ENCODE results near the gene ZNF358. TPM values are rescaled to one million over a fixed set of nuclear protein-coding genes. Genes with fewer than 3 reads are reported as not detected.

ZNF358 gene
- total and polyA plus RNA-seq, 11 donors, result 49.3 to 159 (median 74.4) TPM

- H3K9me3 ChIP-seq, result no peaks in the 10 kb centered on the region
- TF ChIP-seq CTCF (IDR thresholded peaks at IDR 0.05), result no peak
- TF ChIP-seq POLR2A (IDR thresholded peaks at IDR 0.05), result no peak
- DNase-seq, result no peak
- H3K4me1 ChIP-seq, result peaks cover 0 to 41% (median 17%) of the 10 kb centered on the region in 12 donors
- ATAC-seq, result peak in 1 of 4 donors; percentile 1
- peaks cover 0 to 51% (median 26%) of the 10 kb centered on the region in 9 donors for H3K36me3 ChIP-seq
- peak overlapping the region in 10 of 12 donors; percentile 27 to 84 (median 62) for H3K27ac ChIP-seq
- no peaks in the 10 kb centered on the region for H3K27me3 ChIP-seq
- H3K4me3 ChIP-seq, result peak overlapping the region; percentile 67 to 97 (median 86)
- WGBS, 4 donors, result 6 to 11% (median 9%) methylated on average over 17 to 23 of the region's 23 CpGs
- intact Hi-C loops (cut with DNase I), result loop anchor here in 4 of 10 donors (1.0 to 10.0 kb wide), 3 partner anchors 11 to 128 kb away; partner anchors contain the start of gene PEX11G (in 3 of the 4)
These were observed 7.2 kb downstream of the ZNF358 start for GRCh38 chr19:7522923-7523667.

DNA sequence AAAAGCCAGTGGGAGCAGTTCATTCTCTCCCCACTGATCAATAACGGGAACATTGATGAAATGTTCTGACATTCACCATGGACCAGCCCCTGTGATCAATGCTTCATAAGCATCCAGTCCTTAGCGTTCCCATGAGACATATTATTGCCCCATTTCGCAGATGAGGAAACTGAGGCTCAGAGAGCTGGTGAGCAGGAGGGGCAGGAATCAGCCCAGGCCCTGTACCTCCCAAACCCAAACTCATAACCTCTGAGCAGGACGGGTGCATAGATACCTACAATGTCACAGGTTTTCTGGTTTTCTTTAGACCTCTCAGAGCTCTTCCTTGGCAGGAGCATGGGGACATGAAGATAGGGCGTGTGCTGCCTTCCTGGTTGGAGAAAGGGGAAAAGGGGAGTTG, 8.6 kb downstream of the ZNF358 start:
- intact Hi-C loops (cut with DNase I), result loop anchor here in 4 of 10 donors (5.0 to 10.0 kb wide), 2 partner anchors 37 to 130 kb away; partner anchors contain the start of gene PEX11G (in 3 of the 4)
- H3K27me3 ChIP-seq, result no peaks in the 10 kb centered on the region
- ATAC-seq, result no peak

GRCh38 chr19:7524992-7525739, 9.3 kb downstream of the ZNF358 start:
- no peak for ATAC-seq
- no peak overlapping the region for H3K4me3 ChIP-seq
- H3K27ac ChIP-seq, result no peak overlapping the region
- H3K36me3 ChIP-seq, result peaks cover 0 to 62% (median 34%) of the 10 kb centered on the region in 9 donors
- no peak for TF ChIP-seq POLR2A (IDR thresholded peaks at IDR 0.05)
- no peak for TF ChIP-seq CTCF (IDR thresholded peaks at IDR 0.05)
- H3K4me1 ChIP-seq, result peaks cover 0 to 41% (median 17%) of the 10 kb centered on the region in 12 donors
- H3K27me3 ChIP-seq, result no peaks in the 10 kb centered on the region
- WGBS, 4 donors, result 93 to 96% (median 95%) methylated on average over 20 of the region's 20 CpGs
- peak in 1 of 5 donors; percentile 17 for DNase-seq
- intact Hi-C loops (cut with DNase I), result loop anchor here in 4 of 10 donors (5.0 to 10.0 kb wide), 2 partner anchors 38 to 130 kb away; partner anchors contain the start of gene PEX11G (in 3 of the 4)
- no peaks in the 10 kb centered on the region for H3K9me3 ChIP-seq

More for the DNA sequence above, 8.6 kb downstream of the ZNF358 start:
- Histone ChIP-seq H3K9me3 (no peaks in the 10 kb centered on the region), H3K36me3 (peaks cover 0 to 62% (median 36%) of the 10 kb centered on the region in 9 donors), H3K4me3 (no peak overlapping the region), H3K27ac (no peak overlapping the region), H3K4me1 (peaks cover 0 to 41% (median 17%) of the 10 kb centered on the region in 12 donors)
- 87 to 94% (median 89%) methylated on average over 5 of the region's 5 CpGs for WGBS, 4 donors
- TF ChIP-seq CTCF (IDR thresholded peaks at IDR 0.05) (no peak), POLR2A (IDR thresholded peaks at IDR 0.05) (no peak)
- DNase-seq, result no peak
